ENCODE results near the gene TNFRSF18.

Gene TNFRSF18

GRCh38 chr1:1236176-1236763 lies 29.9 kb upstream of the TNFRSF18 start:
- Histone ChIP-seq H3K9me3 (replicated peaks; ENCODE audit: insufficient read depth, low read length) (no peaks in the 10 kb centered on the region), H3K4me3 (ENCODE audit: low read length) (no peak overlapping the region), H2AFZ (ENCODE audit: low read length) (no peak overlapping the region), H3F3A (ENCODE audit: insufficient read depth, low read length) (no peaks in the 10 kb centered on the region), H3K36me3 (replicated peaks; ENCODE audit: insufficient read depth, low read length) (no peaks in the 10 kb centered on the region), H3K79me2 (ENCODE audit: low read length) (peaks cover 9% of the 10 kb centered on the region), H4K20me1 (ENCODE audit: insufficient read depth, low read length) (no peaks in the 10 kb centered on the region), H3K27me3 (replicated peaks; ENCODE audit: insufficient read depth, low read length) (peaks cover 38% of the 10 kb centered on the region), H3K27ac (ENCODE audit: low read length) (no peak overlapping the region), H3K4me1 (ENCODE audit: low read length) (no peaks in the 10 kb centered on the region), H3K9me2 (replicated peaks; ENCODE audit: insufficient read depth, low read length) (no peaks in the 10 kb centered on the region), H3K4me2 (ENCODE audit: low read depth, low read length) (no peak overlapping the region), H3K9ac (ENCODE audit: low read length) (no peak overlapping the region)
- TF ChIP-seq EZH2 (optimal IDR thresholded peaks at IDR 0.05; ENCODE audit: low read depth, low read length) (no peak), EZH2phosphoT487 (IDR thresholded peaks at IDR 0.05; ENCODE audit: low read length) (no peak), CTCF (IDR thresholded peaks at IDR 0.05; ENCODE audit: low read length) (no peak)
- DNase-seq = no peak

DNA sequence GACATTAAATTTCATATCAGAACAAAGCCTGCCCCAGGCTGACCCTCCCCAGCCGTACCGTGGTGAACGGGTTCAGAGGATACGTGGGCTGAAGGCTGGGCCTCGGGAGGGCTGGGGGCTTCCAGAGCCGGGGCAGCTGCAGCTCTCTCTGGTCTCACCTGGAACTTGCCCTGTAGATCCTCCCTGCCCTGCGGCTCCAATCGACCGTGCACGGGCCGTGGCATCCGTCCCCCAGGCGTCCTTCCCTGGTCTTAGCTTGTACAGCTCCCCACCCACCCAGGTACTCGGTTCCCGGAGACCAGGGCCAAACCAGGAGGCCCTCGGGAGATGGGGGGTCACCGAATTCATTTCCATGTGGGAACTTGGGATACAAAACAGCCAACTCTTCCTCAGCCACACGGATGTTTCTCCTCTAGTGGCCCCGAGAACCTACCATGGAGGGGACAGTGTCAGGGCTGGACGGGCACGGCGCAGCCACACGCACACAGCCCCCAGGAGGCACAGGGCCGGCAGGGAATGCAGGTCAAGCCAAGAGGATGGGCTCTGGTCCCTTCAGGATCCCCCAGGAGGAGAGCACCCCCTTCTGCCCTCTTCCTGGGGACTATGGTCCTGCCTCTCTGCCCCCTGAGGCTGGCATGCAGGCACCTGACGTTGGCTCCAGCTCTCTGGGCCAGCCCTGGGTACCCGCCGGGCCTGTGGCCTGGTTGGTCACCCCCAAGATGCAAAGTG lies 28.8 kb upstream of the TNFRSF18 start:
- DNase-seq = no peak
- Histone ChIP-seq H3K4me3 (ENCODE audit: low read length) (no peak overlapping the region), H4K20me1 (ENCODE audit: insufficient read depth, low read length) (no peaks in the 10 kb centered on the region), H3K4me1 (ENCODE audit: low read length) (no peaks in the 10 kb centered on the region), H3K27ac (ENCODE audit: low read length) (no peak overlapping the region), H3K36me3 (replicated peaks; ENCODE audit: insufficient read depth, low read length) (no peaks in the 10 kb centered on the region), H3K79me2 (ENCODE audit: low read length) (peaks cover 20% of the 10 kb centered on the region), H3K27me3 (replicated peaks; ENCODE audit: insufficient read depth, low read length) (peaks cover 30% of the 10 kb centered on the region), H3K9me3 (replicated peaks; ENCODE audit: insufficient read depth, low read length) (no peaks in the 10 kb centered on the region), H3K4me2 (ENCODE audit: low read depth, low read length) (no peak overlapping the region), H3K9ac (ENCODE audit: low read length) (no peak overlapping the region), H3K9me2 (replicated peaks; ENCODE audit: insufficient read depth, low read length) (no peaks in the 10 kb centered on the region), H3F3A (ENCODE audit: insufficient read depth, low read length) (no peaks in the 10 kb centered on the region), H2AFZ (ENCODE audit: low read length) (no peak overlapping the region)
- no peak for TF ChIP-seq EZH2phosphoT487 (IDR thresholded peaks at IDR 0.05; ENCODE audit: low read length)
- TF ChIP-seq CTCF (IDR thresholded peaks at IDR 0.05; ENCODE audit: low read length) = no peak
- no peak for TF ChIP-seq EZH2 (optimal IDR thresholded peaks at IDR 0.05; ENCODE audit: low read depth, low read length)

DNA sequence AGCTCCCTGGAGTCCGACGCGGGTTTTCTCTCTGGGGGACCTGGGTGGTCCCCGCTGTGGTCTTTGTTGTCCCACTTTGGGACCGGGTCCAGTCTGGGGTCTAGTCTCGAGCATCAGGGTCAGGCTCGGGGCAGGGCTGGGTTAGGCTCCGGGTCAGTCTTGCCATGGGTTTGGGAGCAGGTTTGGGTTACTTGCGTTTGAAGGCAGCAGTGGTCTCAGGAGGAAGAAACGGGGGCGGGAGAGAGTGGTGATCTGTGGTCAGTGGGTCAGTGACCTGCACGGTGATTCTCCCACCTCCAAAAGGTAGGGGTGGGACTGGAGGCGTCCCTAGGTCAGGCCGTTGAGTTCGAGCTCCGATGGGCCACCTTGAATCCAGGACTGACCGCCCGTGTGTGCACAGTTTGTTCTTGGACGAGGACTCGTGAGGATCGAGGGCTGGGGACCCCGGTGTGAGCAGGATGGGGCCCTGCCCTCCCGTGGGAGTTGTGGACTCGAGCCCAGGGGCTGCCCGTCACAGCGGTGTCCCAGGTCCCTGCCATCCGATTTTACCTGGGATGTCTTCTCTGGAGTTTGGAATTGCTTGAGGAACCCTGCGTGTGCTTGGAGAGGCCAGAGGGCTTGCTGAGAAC lies 27.9 kb upstream of the TNFRSF18 start:
- H3K79me2 ChIP-seq (ENCODE audit: low read length) = peaks cover 29% of the 10 kb centered on the region
- no peak overlapping the region for H3K4me2 ChIP-seq (ENCODE audit: low read depth, low read length)
- H3K4me1 ChIP-seq (ENCODE audit: low read length) = 0 out of 2 replicates have a peak, but pooled peaks cover 3% of the 10 kb centered on the region
- H2AFZ ChIP-seq (ENCODE audit: low read length) = no peak overlapping the region
- H3F3A ChIP-seq (ENCODE audit: insufficient read depth, low read length) = no peaks in the 10 kb centered on the region
- no peaks in the 10 kb centered on the region for H3K9me2 ChIP-seq (replicated peaks; ENCODE audit: insufficient read depth, low read length)
- H4K20me1 ChIP-seq (ENCODE audit: insufficient read depth, low read length) = no peaks in the 10 kb centered on the region
- no peak overlapping the region for H3K9ac ChIP-seq (ENCODE audit: low read length)
- H3K27me3 ChIP-seq (replicated peaks; ENCODE audit: insufficient read depth, low read length) = peaks cover 21% of the 10 kb centered on the region
- DNase-seq = no peak
- no peak overlapping the region for H3K4me3 ChIP-seq (ENCODE audit: low read length)
- H3K36me3 ChIP-seq (replicated peaks; ENCODE audit: insufficient read depth, low read length) = no peaks in the 10 kb centered on the region
- TF ChIP-seq CTCF (IDR thresholded peaks at IDR 0.05; ENCODE audit: low read length) (no peak), EZH2 (optimal IDR thresholded peaks at IDR 0.05; ENCODE audit: low read depth, low read length) (no peak), EZH2phosphoT487 (IDR thresholded peaks at IDR 0.05; ENCODE audit: low read length) (no peak)
- no peaks in the 10 kb centered on the region for H3K9me3 ChIP-seq (replicated peaks; ENCODE audit: insufficient read depth, low read length)
- H3K27ac ChIP-seq (ENCODE audit: low read length) = no peak overlapping the region
